H1 (cell line): ENCODE data around the gene SMYD3. TPM values are rescaled to one million over a fixed set of nuclear protein-coding genes. Genes with fewer than 3 reads are reported as not detected.

Experiments used
- CTCF ChIA-PET: fragments of 300-600 bp; sonication (Branson Sonifier 250); formaldehyde crosslinking; loops from one replicate; lab custom pipeline; 2021; ENCODE audit not compliant: partially characterized antibody; lab: Charles Lee
- POLR2A ChIA-PET: fragments of 300-600 bp; sonication (Branson Sonifier 250); formaldehyde crosslinking; loops from one replicate; lab custom pipeline; 2021; ENCODE audit warnings: inconsistent platforms; ENCODE audit not compliant: partially characterized antibody; lab: Charles Lee
- DNase-seq, 2 experiments: peaks; one replicate each; pipeline versions ENCODE4 v3.0.0 to v3.0.0-alpha.2; 2010 to 2022; ENCODE audit warnings: low spot score in 2 of 2, low read depth in 1 of 2, mixed read lengths in 1 of 2
- FAIRE-seq: peaks from 2 replicates; lab custom pipeline; 2011; peaks lifted over from hg19 to GRCh38; lab: Jason Lieb, UNC
- H2AFZ ChIP-seq: 2 replicates; pipeline ENCODE4 v1.8.1; 2012; ENCODE audit warnings: low read length, inconsistent platforms
- H2AK5ac ChIP-seq: 2 replicates; pipeline ENCODE4 v1.6.1; 2013; ENCODE audit warnings: low read depth, low read length
- H2BK120ac ChIP-seq: replicated peaks from 2 replicates; pipeline ENCODE3; 2013; ENCODE audit warnings: low read depth, low read length, inconsistent platforms
- H2BK12ac ChIP-seq: 2 replicates; pipeline ENCODE4 v1.6.1; 2013; ENCODE audit warnings: low read depth, low read length
- H2BK15ac ChIP-seq: 2 replicates; pipeline ENCODE4 v1.6.1; 2013; ENCODE audit warnings: low read length
- H2BK20ac ChIP-seq: 2 replicates; pipeline ENCODE4 v1.6.1; 2013; ENCODE audit warnings: low read length
- H2BK5ac ChIP-seq: 2 replicates; pipeline ENCODE4 v1.6.1; 2013; ENCODE audit warnings: low read depth, low read length
- H3K14ac ChIP-seq: 2 replicates; pipeline ENCODE4 v1.6.1; 2013; ENCODE audit warnings: inconsistent platforms; ENCODE audit not compliant: insufficient read length
- H3K18ac ChIP-seq: 2 replicates; pipeline ENCODE4 v1.6.1; 2013; ENCODE audit warnings: low read length; ENCODE audit errors: extremely low read depth
- H3K23ac ChIP-seq: 2 replicates; pipeline ENCODE4 v1.6.1; 2013; ENCODE audit warnings: inconsistent platforms; ENCODE audit not compliant: insufficient read length
- H3K23me2 ChIP-seq: 2 replicates; pipeline ENCODE4 v1.6.1; 2013; ENCODE audit warnings: low read depth, low read length
- H3K27ac ChIP-seq: 2 replicates; pipeline ENCODE4 v1.6.1; 2011; ENCODE audit warnings: low read depth, low read length, inconsistent platforms
- H3K27me3 ChIP-seq, 4 experiments: replicated peaks in 1 of 4; 1 replicate in 1 of 4; 2 replicates in 3 of 4; pipeline versions ENCODE4 v1.6.1 to v1.8.1; 2011 to 2013; ENCODE audit warnings: low read length in 3 of 4, mild to moderate bottlenecking in 3 of 4, inconsistent platforms in 2 of 4, mixed read lengths in 2 of 4, moderate library complexity in 1 of 4; ENCODE audit not compliant: control insufficient read depth in 3 of 4, insufficient read depth in 3 of 4; ENCODE audit errors: extremely low read depth in 1 of 4
- H3K36me3 ChIP-seq, 4 experiments: 2 replicates each; pipeline versions ENCODE4 v1.6.1 to v1.8.1; 2011 to 2013; ENCODE audit warnings: mild to moderate bottlenecking in 4 of 4, low read length in 3 of 4, moderate library complexity in 2 of 4, control low read depth in 1 of 4, inconsistent platforms in 1 of 4; ENCODE audit not compliant: insufficient read depth in 4 of 4, control insufficient read depth in 2 of 4
- H3K4ac ChIP-seq: replicated peaks from 2 replicates; pipeline ENCODE3; 2013; ENCODE audit warnings: low read length, low read depth, mixed read lengths, inconsistent platforms; ENCODE audit not compliant: insufficient read length
- H3K4me1 ChIP-seq, 4 experiments: replicated peaks in 1 of 4; 1 replicate in 1 of 4; 2 replicates in 3 of 4; pipeline versions ENCODE4 v1.6.1 to v1.8.1; 2011 to 2013; ENCODE audit warnings: low read length in 3 of 4, inconsistent platforms in 2 of 4, mixed read lengths in 1 of 4; ENCODE audit not compliant: insufficient read depth in 4 of 4, control insufficient read depth in 3 of 4
- H3K4me2 ChIP-seq, 2 experiments: 2 replicates each; pipeline versions ENCODE4 v1.6.1 to v1.8.1; 2011 to 2013; ENCODE audit warnings: low read depth in 2 of 2, low read length in 2 of 2, control low read depth in 1 of 2, inconsistent platforms in 1 of 2, mild to moderate bottlenecking in 1 of 2; ENCODE audit not compliant: insufficient read depth in 1 of 2
- H3K4me3 ChIP-seq, 4 experiments: fragments of 200-600, 300-600 bp in 1 of 4; sonication (generic), shearing (Covaris generic), sonication (Bioruptor Twin) in 1 of 4; 2 replicates each; pipeline versions ENCODE4 v1.5.1 to v1.8.1; 2011 to 2016; ENCODE audit warnings: low read length in 4 of 4, low read depth in 3 of 4, control low read depth in 2 of 4, inconsistent platforms in 2 of 4, mild to moderate bottlenecking in 2 of 4, mixed read lengths in 1 of 4, moderate library complexity in 1 of 4; ENCODE audit not compliant: insufficient read depth in 2 of 4; ENCODE audit errors: extremely low read depth in 1 of 4
- H3K56ac ChIP-seq: replicated peaks from 2 replicates; pipeline ENCODE3; 2013; ENCODE audit warnings: low read depth, mild to moderate bottlenecking, mixed read lengths, low read length, inconsistent platforms; ENCODE audit not compliant: insufficient read length
- H3K79me1 ChIP-seq: 2 replicates; pipeline ENCODE4 v1.6.1; 2013; ENCODE audit warnings: low read depth, low read length, control low read depth
- H3K79me2 ChIP-seq, 2 experiments: 2 replicates each; pipeline versions ENCODE4 v1.6.1 to v1.8.1; 2012 to 2013; ENCODE audit warnings: low read length in 2 of 2, mild to moderate bottlenecking in 2 of 2, inconsistent platforms in 1 of 2; ENCODE audit not compliant: insufficient read depth in 2 of 2, control insufficient read depth in 1 of 2
- H3K9ac ChIP-seq, 4 experiments: replicated peaks in 1 of 4; 1 replicate in 1 of 4; 2 replicates in 3 of 4; pipeline versions ENCODE4 v1.6.1 to v1.8.1; 2011 to 2013; ENCODE audit warnings: low read depth in 3 of 4, low read length in 3 of 4, control low read depth in 2 of 4, mild to moderate bottlenecking in 2 of 4, moderate library complexity in 2 of 4, inconsistent platforms in 1 of 4; ENCODE audit errors: extremely low read depth in 1 of 4
- H3K9me3 ChIP-seq, 2 experiments: 2 replicates each; pipeline versions ENCODE4 v1.6.1 to v1.8.1; 2012 to 2013; ENCODE audit warnings: mild to moderate bottlenecking in 2 of 2, moderate library complexity in 2 of 2, control low read depth in 1 of 2, inconsistent platforms in 1 of 2, low read depth in 1 of 2, low read length in 1 of 2, mixed read lengths in 1 of 2; ENCODE audit not compliant: insufficient read depth in 2 of 2
- H4K20me1 ChIP-seq, 2 experiments: replicated peaks in 1 of 2; 2 replicates each; pipeline versions ENCODE3 to v1.8.1; 2011 to 2013; ENCODE audit warnings: inconsistent platforms in 2 of 2, low read length in 2 of 2, mild to moderate bottlenecking in 1 of 2; ENCODE audit not compliant: insufficient read depth in 2 of 2, control insufficient read depth in 1 of 2
- H4K5ac ChIP-seq: 2 replicates; pipeline ENCODE4 v1.6.1; 2013; ENCODE audit warnings: low read length, low read depth, mixed read lengths, inconsistent platforms; ENCODE audit not compliant: insufficient read length
- H4K8ac ChIP-seq: 2 replicates; pipeline ENCODE4 v1.8.0; 2013; ENCODE audit warnings: mild to moderate bottlenecking, moderate library complexity, low read length, inconsistent platforms; ENCODE audit not compliant: insufficient read depth; ENCODE audit errors: extremely low read depth
- H4K91ac ChIP-seq: replicated peaks from 2 replicates; pipeline ENCODE3; 2013; ENCODE audit warnings: low read length, mixed read lengths, inconsistent platforms; ENCODE audit not compliant: insufficient read length
- FOSL1 ChIP-seq: IDR thresholded peaks from 2 replicates; pipeline ENCODE4 v1.6.1; 2011; ENCODE audit warnings: mild to moderate bottlenecking, low read depth, low read length, moderate library complexity; ENCODE audit not compliant: insufficient read depth
- WGBS, 2 experiments: shearing (Covaris generic) in 1 of 2; methylation state at CpG; one replicate each; pipeline versions ENCODE4 v1.1.6 to v1.1.7; 2013 to 2015; ENCODE audit warnings: low lambda C conversion rate in 2 of 2, mixed read lengths in 2 of 2, inconsistent platforms in 1 of 2, low coverage in 1 of 2, missing lambda C conversion rate in 1 of 2; ENCODE audit not compliant: insufficient replicate concordance in 2 of 2, insufficient coverage in 1 of 2, insufficient read length in 1 of 2; ENCODE audit errors: extremely low coverage in 1 of 2, missing lambda C conversion rate in 1 of 2; 5-methylcytosine and 5-hydroxymethylcytosine counted together
- polyA plus RNA-seq, 7 experiments: library from polyadenylated mRNA; depleted of rRNA in 3 of 7; stranded (reverse) in 5 of 7; unstranded in 2 of 7; fragments of >200 nt in 5 of 7; fragments of 200-250 nt in 2 of 7; gene quantifications; 1 replicate in 5 of 7; 2 replicates in 1 of 7; 4 replicates in 1 of 7; pipeline versions ENCODE4 v1.2.1 to v1.2.3, GENCODE V29; 2011 to 2013; ENCODE audit warnings: missing spikeins in 2 of 7, mixed read lengths in 2 of 7
- total RNA-seq: library from RNA; stranded (reverse); fragmentation: NEBNext Ultra II Directional; extraction: Animal tissue kit (Norgen Biotek cat#: 25700); gene quantifications from 2 replicates; pipeline ENCODE4 v1.2.1, GENCODE V29; 2021

SMYD3 gene
- total and polyA plus RNA-seq, 2 of the 8 experiments (the other 6 are each of a cell fraction or from before 2014, with no cell fraction given): 17.3 to 25.4 TPM

DNA sequence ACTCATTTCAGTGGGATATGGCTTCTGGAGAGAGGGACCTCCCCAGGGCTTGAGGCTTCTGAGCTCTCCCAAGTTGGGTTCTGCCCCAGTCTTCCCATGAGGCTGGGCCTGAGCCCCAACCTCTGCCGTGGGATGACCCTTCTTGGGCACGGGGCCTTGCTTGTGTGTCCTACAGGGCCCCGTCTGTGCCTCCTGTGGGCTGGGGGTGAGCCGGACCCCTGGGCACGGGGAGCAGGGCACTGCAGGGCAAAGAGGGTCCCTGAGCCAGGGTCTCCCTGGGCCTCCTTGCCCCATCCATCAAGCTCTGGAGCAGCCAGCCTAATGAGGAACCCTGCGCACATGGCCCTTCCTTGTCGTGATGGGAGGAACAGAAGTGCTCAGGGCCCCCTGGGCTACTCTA lies 5.2 kb upstream of the SMYD3 start:
- no peak overlapping the region for H3K23ac ChIP-seq
- 95% methylated on average over 7 of the region's 7 CpGs; no CpG with 5 or more reads in 1 of the 2 experiments for WGBS, 2 experiments

More for the DNA sequence above, 5.2 kb upstream of the SMYD3 start:
- Histone ChIP-seq H3K23me2 (no peaks in the 10 kb centered on the region), H3K4ac (no peak overlapping the region), H3K27me3 (peaks cover 0 to 3% (median 0%) of the 10 kb centered on the region in 4 experiments; a peak in 1 of 7 replicates), H3K27ac (no peak overlapping the region), H2BK15ac (no peak overlapping the region), H3K36me3 (no peaks in the 10 kb centered on the region), H3K4me2 (no peak overlapping the region), H3K56ac (no peak overlapping the region), H3K9ac (no peak overlapping the region), H3K4me1 (peaks cover 0 to 2% (median 0%) of the 10 kb centered on the region in 4 experiments; a peak in 1 of 7 replicates), H3K79me1 (no peaks in the 10 kb centered on the region), H4K5ac (no peak overlapping the region), H3K18ac (no peak overlapping the region), H4K20me1 (no peaks in the 10 kb centered on the region), H2BK5ac (no peak overlapping the region), H2BK12ac (no peak overlapping the region), H2AK5ac (no peak overlapping the region), H3K14ac (no peak overlapping the region), H3K9me3 (no peaks in the 10 kb centered on the region), H3K79me2 (no peaks in the 10 kb centered on the region), H2AFZ (no peak overlapping the region), H4K91ac (no peak overlapping the region), H2BK20ac (no peak overlapping the region), H2BK120ac (no peak overlapping the region), H4K8ac (no peak overlapping the region; the same call in 1 of the 2 replicates), H3K4me3 (no peak overlapping the region)
- FAIRE-seq (no peak), DNase-seq (no peak)
- POLR2A ChIA-PET: no interaction called here
- CTCF ChIA-PET: interaction anchor here (1.3 kb wide), 1 partner anchor 14 kb away, joined by 4 read pairs; no protein-coding TSS in a partner anchor
- TF ChIP-seq FOSL1: no peak
